Measurements from ENCODE around the gene MRPS18A. TPM values are rescaled to one million over a fixed set of nuclear protein-coding genes. Genes with fewer than 3 reads are reported as not detected.

MRPS18A gene
- total RNA-seq, 4 donors from 2014 or later, result 161 to 171 (median 168) TPM

DNA sequence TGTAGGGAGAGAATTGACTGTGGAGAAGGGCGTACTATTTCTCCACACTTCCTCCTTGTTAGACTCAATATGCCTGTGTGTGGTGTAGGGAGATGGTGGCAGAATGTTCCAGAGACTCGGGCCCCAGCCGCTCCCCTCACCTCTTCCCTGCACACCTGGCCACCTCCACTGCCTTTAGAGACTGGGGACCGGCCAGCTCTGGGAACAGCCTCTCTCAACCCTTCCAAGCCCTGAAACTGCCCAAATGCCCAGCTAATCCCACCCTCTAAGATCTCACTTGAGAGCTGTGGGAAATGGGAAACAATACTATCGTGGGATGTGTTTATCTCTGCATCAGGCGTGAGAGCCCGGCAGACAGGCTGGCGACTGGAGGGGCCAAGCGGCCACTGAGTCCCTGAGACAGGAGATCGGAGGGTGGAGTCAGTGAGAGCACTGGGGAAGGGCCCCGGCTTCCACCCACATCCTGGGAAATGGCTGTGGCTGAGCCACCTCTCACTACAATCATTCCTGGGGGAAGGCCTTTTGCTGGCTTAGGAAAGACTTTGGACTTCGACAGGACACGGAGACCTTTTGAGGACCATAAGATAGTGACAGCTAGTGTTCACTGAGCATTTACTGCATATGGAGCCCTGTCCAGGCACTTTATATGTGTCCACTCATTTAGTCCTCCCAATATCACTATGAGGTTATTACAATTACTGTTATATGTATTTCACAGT lies 31.0 kb upstream of the MRPS18A start:
- peak overlapping the region; percentile 49 to 75 (median 63) for H3K27ac ChIP-seq

DNA sequence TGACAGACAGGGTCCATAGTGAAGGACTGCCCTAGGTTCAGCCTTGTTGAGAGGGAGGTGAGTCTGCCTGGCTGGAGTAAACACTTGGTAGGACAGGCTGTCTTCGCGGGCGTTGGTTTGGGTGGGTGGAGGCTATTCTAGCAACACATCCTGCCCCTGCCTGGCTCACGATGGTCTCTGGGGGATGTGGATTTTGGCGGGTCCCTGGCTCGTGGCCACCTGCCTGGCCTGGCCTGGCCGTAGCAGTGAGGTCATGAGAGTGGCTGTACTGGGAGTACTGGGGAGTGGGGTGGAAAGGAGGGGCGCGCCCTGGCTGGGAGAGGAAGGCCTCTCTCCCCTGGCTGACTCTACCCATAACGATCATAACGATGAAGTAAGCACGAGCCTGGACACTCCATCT lies 30.2 kb upstream of the MRPS18A start:
- peak overlapping the region; percentile 49 to 75 (median 63) for H3K27ac ChIP-seq
- in situ Hi-C loops (cut with MboI; ENCODE audit: low sequenced_read_pairs in 4 of 4), result no loop called here
- H3K27me3 ChIP-seq, result no peaks in the 10 kb centered on the region
- no peak for TF ChIP-seq POLR2A (IDR thresholded peaks at IDR 0.05)
- TF ChIP-seq, protein P1, sequence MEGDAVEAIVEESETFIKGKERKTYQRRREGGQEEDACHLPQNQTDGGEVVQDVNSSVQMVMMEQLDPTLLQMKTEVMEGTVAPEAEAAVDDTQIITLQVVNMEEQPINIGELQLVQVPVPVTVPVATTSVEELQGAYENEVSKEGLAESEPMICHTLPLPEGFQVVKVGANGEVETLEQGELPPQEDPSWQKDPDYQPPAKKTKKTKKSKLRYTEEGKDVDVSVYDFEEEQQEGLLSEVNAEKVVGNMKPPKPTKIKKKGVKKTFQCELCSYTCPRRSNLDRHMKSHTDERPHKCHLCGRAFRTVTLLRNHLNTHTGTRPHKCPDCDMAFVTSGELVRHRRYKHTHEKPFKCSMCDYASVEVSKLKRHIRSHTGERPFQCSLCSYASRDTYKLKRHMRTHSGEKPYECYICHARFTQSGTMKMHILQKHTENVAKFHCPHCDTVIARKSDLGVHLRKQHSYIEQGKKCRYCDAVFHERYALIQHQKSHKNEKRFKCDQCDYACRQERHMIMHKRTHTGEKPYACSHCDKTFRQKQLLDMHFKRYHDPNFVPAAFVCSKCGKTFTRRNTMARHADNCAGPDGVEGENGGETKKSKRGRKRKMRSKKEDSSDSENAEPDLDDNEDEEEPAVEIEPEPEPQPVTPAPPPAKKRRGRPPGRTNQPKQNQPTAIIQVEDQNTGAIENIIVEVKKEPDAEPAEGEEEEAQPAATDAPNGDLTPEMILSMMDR (IDR thresholded peaks at IDR 0.05 in 4 of 5, conservative IDR thresholded peaks at IDR 0.05 in 1 of 5), result no peak
- no peaks in the 10 kb centered on the region for H3K9me3 ChIP-seq
- intact Hi-C loops (cut with DNase I; ENCODE audit: low total_unique reads), result no loop called here
- DNase-seq (peak; percentile 40 to 80), ATAC-seq (peak; percentile 57 to 70)
- H3K36me3 ChIP-seq, result no peaks in the 10 kb centered on the region
- H3K4me1 ChIP-seq, result peaks cover 7 to 21% of the 10 kb centered on the region in 2 donors
- no peak overlapping the region for H3K4me3 ChIP-seq

More for the DNA sequence above, 31.0 kb upstream of the MRPS18A start:
- Histone ChIP-seq H3K36me3 (no peaks in the 10 kb centered on the region), H3K4me1 (peaks cover 7 to 21% of the 10 kb centered on the region in 2 donors), H3K9me3 (no peaks in the 10 kb centered on the region), H3K4me3 (no peak overlapping the region), H3K27me3 (no peaks in the 10 kb centered on the region)
- intact Hi-C loops (cut with DNase I; ENCODE audit: low total_unique reads) (no loop called here), in situ Hi-C loops (cut with MboI; ENCODE audit: low sequenced_read_pairs in 4 of 4) (no loop called here)
- TF ChIP-seq, protein P1 (IDR thresholded peaks at IDR 0.05 in 4 of 5, conservative IDR thresholded peaks at IDR 0.05 in 1 of 5), result no peak
- no peak for TF ChIP-seq POLR2A (IDR thresholded peaks at IDR 0.05)
- DNase-seq (no peak), ATAC-seq (peak in 1 of 2 donors; percentile 8)

DNA sequence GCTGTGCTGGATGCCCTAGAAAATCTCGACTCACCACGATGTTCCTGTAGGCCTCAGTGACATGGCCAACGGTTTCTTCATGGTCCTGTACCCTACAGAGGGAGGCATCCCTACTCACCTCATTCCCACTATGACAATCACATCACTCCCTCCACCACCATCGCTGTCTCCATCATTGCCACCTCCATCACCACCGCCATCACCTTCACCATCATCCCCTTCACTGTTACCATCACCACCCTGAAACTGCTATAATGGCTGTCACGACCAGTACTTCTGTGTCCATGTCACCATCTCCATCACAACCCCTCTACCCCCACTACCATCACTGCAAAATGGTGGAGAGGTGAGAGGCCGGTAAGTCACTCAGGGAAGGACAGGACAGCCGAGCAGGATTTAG lies 29.8 kb upstream of the MRPS18A start:
- no peaks in the 10 kb centered on the region for H3K9me3 ChIP-seq
- peak overlapping the region; percentile 49 to 75 (median 63) for H3K27ac ChIP-seq
- no peaks in the 10 kb centered on the region for H3K36me3 ChIP-seq
- H3K4me1 ChIP-seq, result peaks cover 7 to 21% of the 10 kb centered on the region in 2 donors
- intact Hi-C loops (cut with DNase I; ENCODE audit: low total_unique reads) (no loop called here), in situ Hi-C loops (cut with MboI; ENCODE audit: low sequenced_read_pairs in 4 of 4) (no loop called here)
- ATAC-seq (no peak), DNase-seq (no peak)
- H3K4me3 ChIP-seq, result no peak overlapping the region
- TF ChIP-seq, protein P1 (IDR thresholded peaks at IDR 0.05 in 4 of 5, conservative IDR thresholded peaks at IDR 0.05 in 1 of 5), result no peak
- no peak for TF ChIP-seq POLR2A (IDR thresholded peaks at IDR 0.05)
- no peaks in the 10 kb centered on the region for H3K27me3 ChIP-seq

DNA sequence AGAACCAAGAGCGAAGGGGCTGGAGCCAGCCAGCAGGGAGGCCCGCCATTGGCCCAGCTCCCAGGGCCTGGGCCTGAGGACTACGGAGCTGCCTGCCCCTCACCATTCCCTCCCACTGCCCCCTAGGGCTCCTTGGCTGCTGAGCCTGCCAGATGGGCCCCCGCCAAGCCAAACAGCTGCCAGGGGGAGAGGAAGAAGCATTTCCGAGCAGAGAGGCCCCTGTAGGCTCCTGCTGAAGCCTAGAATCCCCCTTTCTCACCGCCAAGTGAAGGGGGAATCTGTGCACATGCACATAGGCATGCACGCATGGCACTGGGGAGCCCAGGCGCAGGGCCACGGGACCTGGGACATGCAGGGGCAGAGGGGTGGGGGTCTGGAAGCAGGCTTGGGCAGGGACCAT lies 28.5 kb upstream of the MRPS18A start:
- TF ChIP-seq, protein P1 (IDR thresholded peaks at IDR 0.05 in 4 of 5, conservative IDR thresholded peaks at IDR 0.05 in 1 of 5), result no peak
- TF ChIP-seq POLR2A (IDR thresholded peaks at IDR 0.05), result no peak
- no peak for ATAC-seq

More for the DNA sequence above, 28.5 kb upstream of the MRPS18A start:
- peak overlapping the region in 3 of 4 donors; percentile 18 to 28 (median 19) for H3K27ac ChIP-seq
- no peaks in the 10 kb centered on the region for H3K27me3 ChIP-seq
- H3K9me3 ChIP-seq, result no peaks in the 10 kb centered on the region
- H3K4me3 ChIP-seq, result no peak overlapping the region
- intact Hi-C loops (cut with DNase I; ENCODE audit: low total_unique reads) (no loop called here), in situ Hi-C loops (cut with MboI; ENCODE audit: low sequenced_read_pairs in 4 of 4) (no loop called here)
- no peaks in the 10 kb centered on the region for H3K36me3 ChIP-seq
- no peak for DNase-seq
- H3K4me1 ChIP-seq, result peaks cover 7 to 21% of the 10 kb centered on the region in 2 donors
